Activated T-helper 9 cell treated with anti-CD3 and anti-CD28 coated beads, Interleukin-2, amount 50 U/mL, for 16 hours (primary cell): Measurements from ENCODE around the gene NTNG2.
A peak's percentile ranks its signal among the peaks of the same experiment; 100 is the strongest.

Experiments
- DNase-seq: peaks from one replicate; pipeline ENCODE4 v3.0.0-alpha.2; 2020; ENCODE audit warnings: low read depth

NTNG2 gene

DNA sequence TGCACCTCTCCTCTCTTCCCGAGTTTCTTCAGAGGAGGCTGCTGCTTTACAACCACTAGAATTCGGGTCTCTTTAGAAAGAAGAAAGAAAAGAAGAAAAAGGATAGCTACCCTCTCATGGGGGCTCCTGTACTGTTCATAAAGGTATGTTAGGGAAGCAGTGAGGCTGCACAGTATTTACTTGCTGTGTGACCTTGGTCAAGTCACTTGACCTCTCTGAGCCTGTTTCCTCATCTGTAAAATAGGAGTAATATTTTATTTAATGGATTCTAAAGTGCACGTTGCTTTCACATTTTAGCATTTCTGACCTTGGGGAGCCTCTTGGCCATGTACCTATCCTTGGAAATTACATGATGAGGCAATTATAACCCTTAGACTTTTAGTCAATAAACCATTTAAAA, 104.2 kb downstream of the NTNG2 start:
- no peak for DNase-seq

DNA sequence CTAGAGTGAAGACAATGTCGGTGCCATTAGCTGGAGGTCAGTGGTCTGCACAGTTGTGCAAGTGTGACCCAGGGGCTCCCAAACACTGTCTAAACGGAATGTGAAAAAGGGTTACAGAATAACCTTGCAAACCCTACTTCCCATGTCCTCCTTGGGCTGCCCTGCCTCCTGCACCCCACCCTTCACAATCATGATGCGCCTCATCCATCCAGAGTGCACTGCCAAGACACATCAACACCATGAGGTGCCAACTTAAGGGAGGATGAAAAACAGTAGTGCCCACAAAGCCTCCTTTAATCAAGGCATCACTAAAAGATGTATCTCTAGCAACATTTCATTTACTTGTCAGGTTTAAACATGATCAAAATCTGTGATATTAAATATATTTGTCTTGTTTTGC, 105.8 kb downstream of the NTNG2 start:
- no peak for DNase-seq

GRCh38 chr9:132268725-132269352, 107.0 kb downstream of the NTNG2 start:
- DNase-seq: peak; percentile 48

DNA sequence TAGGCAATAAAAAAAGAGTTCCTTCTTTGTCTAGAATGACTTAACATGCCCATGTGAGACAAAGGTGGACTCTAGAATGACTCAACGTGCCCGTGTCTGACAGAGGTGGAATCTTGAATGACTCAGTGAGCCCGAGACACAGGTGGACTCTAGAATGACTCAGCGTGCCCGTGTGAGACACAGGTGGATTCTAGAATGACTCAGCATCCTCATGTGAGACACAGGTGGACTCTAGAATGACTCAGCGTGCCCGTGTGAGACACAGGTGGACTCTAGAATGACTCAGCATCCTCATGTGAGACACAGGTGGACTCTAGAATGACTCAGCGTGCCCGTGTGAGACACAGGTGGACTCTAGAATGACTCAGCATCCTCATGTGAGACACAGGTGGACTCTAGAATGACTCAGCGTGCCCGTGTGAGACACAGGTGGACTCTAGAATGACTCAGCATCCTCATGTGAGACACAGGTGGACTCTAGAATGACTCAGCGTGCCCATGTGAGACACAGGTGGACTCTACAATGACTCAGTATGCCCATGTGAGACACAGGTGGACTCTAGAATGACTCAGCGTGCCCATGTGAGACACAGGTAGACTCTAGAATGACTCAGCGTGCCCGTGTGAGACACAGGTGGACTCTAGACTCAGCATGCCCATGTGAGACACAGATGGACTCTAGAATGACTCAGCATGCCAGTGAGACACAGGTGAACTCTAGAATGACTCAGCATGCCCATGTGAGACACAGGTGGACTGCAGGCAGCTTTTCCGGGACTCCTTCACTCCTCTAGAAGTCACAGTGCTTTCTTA, 108.1 kb downstream of the NTNG2 start:
- DNase-seq: peak; percentile 34

GRCh38 chr9:132274861-132275260, 113.0 kb downstream of the NTNG2 start:
- no peak for DNase-seq

DNA sequence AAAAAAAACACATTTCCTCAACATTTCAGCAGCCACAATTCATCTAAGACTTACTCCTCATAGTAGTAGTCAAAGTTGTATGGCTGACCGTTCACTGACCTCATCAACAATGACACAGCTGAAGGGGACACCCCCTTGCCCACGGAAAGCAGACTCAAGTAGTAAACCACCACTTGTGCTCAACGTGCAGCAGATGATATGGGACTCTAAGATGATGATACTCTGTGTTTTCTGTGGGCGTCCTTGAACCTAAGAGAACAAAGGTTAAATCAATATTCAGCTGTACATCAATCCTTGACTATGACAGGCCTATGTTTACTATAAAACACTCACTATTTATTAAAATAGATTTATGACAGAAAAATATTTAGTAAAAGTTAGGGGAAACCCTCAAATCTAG, 121.3 kb downstream of the NTNG2 start:
- DNase-seq: no peak

GRCh38 chr9:132283863-132284262, 122.0 kb downstream of the NTNG2 start:
- DNase-seq: no peak

- no peak for DNase-seq
These were observed 125.5 kb downstream of the NTNG2 start for GRCh38 chr9:132287256-132287760.

DNA sequence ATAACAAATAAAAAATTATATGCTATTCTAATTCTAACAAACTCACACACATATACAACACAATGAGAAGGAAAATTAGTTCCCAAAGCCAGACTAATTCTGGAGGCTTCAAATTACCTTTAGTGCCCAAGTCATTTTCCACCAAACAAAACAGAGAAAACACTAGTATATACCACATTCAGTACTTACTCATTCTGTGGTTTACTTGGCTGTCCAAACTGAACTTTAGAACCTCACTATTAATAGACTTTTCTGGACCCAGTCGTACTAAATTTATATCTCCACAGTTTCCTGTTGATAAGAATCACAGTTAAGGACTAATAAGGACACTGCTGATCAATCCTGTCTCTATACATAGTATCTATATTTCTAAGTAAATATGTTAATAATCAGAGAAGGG, 126.5 kb downstream of the NTNG2 start:
- DNase-seq: no peak

- no peak for DNase-seq
These were observed 127.1 kb downstream of the NTNG2 start for GRCh38 chr9:132288966-132289365.

- DNase-seq: no peak
These were observed 131.4 kb downstream of the NTNG2 start for GRCh38 chr9:132293145-132293721.
